Activated T-cell treated with anti-CD3 and anti-CD28 coated beads, Interleukin-2, amount 50 U/mL, for 1 hour (primary cell): Measurements from ENCODE around the gene KNSTRN.

Experiments
- DNase-seq: peaks from one replicate; pipeline ENCODE4 v3.0.0-alpha.2; 2020

KNSTRN gene

GRCh38 chr15:40405501-40406381 lies 23.2 kb downstream of the KNSTRN start, which contains the start of gene IVD:
Gene IVD, plus strand, starts transcription at chr15:40405795. Its CDS starts 33 bp downstream, at chr15:40405828.
- DNase-seq: peak; percentile 86

- no peak for DNase-seq
These were observed 24.9 kb downstream of the KNSTRN start for GRCh38 chr15:40407330-40407990.

GRCh38 chr15:40409366-40409765 lies 26.8 kb downstream of the KNSTRN start:
- DNase-seq: no peak

GRCh38 chr15:40410476-40410875 lies 28.0 kb downstream of the KNSTRN start:
- no peak for DNase-seq

GRCh38 chr15:40412095-40412759 lies 29.7 kb downstream of the KNSTRN start:
- DNase-seq: no peak

GRCh38 chr15:40413036-40413435 lies 30.5 kb downstream of the KNSTRN start:
- DNase-seq: no peak

- no peak for DNase-seq
These were observed 32.3 kb downstream of the KNSTRN start for GRCh38 chr15:40414816-40415215.

- no peak for DNase-seq
These were observed 32.7 kb downstream of the KNSTRN start for GRCh38 chr15:40415226-40415625.

- DNase-seq: no peak
These were observed 33.5 kb downstream of the KNSTRN start for GRCh38 chr15:40416056-40416455.

- DNase-seq: no peak
These were observed 35.6 kb downstream of the KNSTRN start for GRCh38 chr15:40418126-40418525.

GRCh38 chr15:40420071-40420713 lies 37.7 kb downstream of the KNSTRN start:
- no peak for DNase-seq

GRCh38 chr15:40420793-40421192 lies 38.3 kb downstream of the KNSTRN start:
- no peak for DNase-seq

- DNase-seq: peak; percentile 87
These were observed 39.0 kb downstream of the KNSTRN start for GRCh38 chr15:40421246-40422157.

- DNase-seq: no peak
These were observed 42.1 kb downstream of the KNSTRN start for GRCh38 chr15:40424483-40425115.

- DNase-seq: no peak
These were observed 43.2 kb downstream of the KNSTRN start for GRCh38 chr15:40425681-40426080.

- no peak for DNase-seq
These were observed 44.7 kb downstream of the KNSTRN start for GRCh38 chr15:40427188-40427587.

GRCh38 chr15:40428185-40428584 lies 45.7 kb downstream of the KNSTRN start:
- no peak for DNase-seq

- no peak for DNase-seq
These were observed 46.7 kb downstream of the KNSTRN start for GRCh38 chr15:40429068-40429710.

GRCh38 chr15:40430271-40430805 lies 47.8 kb downstream of the KNSTRN start:
- DNase-seq: no peak

GRCh38 chr15:40435023-40435709 lies 52.6 kb downstream of the KNSTRN start:
- DNase-seq: no peak
